GM19238 (cell line): Measurements from ENCODE around the gene CNOT4.

Source experiments
- DNase-seq: peaks from one replicate; pipeline ENCODE4 v3.0.0; 2011; ENCODE audit warnings: low spot score; ENCODE audit not compliant: insufficient read length

CNOT4 gene

DNA sequence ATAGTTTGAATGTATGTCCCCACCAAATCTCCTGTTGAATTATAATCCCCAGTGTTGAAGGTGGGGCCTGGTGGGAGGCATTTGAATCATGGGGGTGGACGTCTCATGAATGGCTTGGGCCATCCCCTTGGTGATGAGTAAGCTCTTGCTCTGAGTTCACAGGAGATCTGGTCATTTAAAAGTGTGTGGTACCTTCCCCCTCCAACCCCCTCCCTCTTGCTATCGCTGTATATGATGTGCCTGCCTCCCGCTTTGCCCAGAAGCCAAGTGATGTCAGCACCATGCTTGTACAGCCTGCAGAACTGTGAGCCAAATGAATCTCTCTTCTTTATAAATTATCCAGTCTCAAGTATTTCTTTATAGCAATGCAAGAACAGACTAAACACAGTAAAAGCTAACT lies 103.0 kb downstream of the CNOT4 start:
- no peak for DNase-seq

DNA sequence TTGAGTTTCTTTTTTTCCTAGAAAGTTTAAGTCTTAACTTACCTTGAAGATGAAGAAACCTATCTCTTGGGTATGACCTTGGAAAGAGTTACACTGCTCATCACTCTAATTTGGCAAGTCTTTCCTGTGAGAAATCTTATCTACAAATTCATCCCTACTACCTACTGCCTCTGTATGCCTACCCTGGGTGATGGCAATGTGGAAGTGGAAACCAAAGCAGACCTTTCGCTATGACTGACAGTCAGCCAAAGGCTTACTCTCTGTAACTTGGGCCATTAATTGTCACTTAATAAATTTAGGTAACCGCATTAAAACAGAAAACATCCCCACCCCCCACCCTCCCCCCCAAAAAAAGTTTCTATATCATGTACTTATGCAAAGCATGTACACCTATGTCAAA lies 103.9 kb downstream of the CNOT4 start:
- no peak for DNase-seq

DNA sequence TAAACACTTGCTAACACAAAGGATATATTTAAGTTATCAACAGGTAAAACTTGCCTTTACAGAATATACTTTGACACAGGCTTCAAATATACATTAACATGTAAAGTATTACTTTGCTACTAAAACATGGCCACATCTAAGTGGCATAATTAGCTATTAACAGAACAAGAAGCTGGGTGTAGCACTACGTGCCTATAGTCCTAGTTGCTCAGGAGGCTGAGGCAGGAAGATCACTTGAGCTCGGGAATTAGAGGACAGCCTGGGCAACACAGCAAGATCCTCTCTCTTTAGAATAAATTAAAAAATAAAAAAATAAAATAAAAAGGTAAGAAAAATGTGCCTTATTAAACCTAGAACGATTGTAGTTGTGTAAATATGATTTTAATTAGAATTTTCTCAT lies 106.6 kb downstream of the CNOT4 start:
- no peak for DNase-seq

DNA sequence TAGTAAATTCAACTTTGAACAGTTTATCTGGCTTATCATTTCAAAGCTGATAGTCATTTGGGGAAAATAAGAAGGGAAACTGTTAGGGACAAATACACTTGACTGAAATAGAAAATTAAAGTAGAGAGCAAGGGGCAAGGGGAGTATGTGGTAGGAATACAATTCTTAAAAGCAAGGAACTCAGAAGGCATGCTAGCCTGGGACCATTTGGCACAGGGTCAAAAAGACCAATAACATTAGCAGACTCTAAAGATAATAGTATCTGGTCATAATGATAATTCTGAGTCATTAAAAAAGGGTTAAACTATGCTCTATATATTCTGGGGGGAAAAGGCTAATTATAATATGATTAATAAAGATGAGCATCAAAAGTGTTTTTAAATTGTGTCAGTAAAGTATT lies 112.2 kb downstream of the CNOT4 start:
- no peak for DNase-seq

DNA sequence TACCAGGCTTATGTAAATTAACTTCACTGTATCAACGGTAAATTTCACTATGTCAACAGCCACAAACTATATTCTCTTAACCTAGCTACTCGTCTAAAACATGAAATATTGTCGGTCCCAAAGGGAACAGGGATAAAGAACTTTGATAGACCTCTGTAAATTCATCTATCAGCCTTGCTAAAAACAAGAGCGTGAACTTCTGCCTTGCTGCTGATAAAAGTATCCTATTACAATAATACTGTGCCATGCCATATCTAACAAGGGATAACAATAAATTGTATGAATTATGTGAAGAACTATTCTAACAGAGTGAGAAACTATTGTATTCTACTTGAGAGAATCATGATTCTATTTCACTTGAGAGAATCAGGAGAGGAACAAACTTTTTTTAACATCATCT lies 117.2 kb downstream of the CNOT4 start:
- no peak for DNase-seq

DNA sequence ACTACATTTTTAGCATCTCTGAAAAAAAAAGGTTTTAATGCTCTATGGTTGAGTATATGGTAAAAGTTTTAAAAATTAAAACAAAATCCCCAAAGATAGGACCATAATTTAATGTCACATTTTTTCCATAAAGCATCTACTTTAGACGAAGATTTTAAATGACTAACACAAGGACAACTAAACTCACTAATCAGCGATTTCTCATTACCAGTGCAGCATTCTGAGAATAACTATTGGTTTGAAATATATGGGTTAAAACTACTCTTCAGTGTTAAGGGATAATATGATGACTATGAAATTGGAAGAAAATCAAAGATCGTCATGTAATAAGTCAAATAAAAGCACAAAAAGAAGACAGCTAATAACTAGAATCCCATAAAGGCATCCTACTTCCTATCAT lies 118.4 kb downstream of the CNOT4 start:
- DNase-seq = no peak

DNA sequence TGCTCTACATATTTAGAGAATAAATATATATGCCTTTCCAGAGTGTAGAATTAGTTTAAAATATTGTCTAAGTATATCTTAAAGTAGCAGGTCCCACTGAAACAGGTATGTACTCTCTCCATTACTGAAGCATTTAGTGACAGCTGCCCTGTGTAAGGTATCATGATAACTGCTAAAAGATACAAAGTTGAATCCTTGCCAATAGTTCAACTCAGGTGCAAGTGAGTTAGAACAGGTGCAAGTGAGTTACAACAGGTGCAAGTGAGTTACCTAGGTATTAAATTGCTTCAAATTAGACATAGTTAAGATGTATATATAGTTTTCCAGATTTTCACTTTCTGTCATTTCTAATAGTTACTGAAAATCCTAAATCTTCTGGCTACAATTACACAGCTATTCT lies 119.1 kb downstream of the CNOT4 start:
- DNase-seq = no peak

DNA sequence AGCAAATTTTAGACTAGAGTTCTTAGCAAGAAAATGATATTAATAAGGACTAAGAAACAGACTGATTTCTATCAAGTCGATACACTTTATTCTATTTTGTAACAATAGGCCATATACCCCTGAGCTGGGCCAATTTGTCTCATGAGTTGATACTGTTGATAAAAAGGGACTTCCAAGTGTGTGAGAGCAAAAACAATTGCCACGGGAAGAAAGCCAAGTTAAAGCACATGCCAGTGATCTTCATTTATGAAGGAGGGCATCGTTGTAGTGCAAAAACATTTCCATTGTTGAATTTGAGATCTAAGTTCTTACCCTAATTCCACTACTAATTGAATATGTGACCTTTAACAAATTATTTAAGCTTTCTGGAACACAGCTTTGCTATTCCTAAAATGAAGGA lies 119.9 kb downstream of the CNOT4 start:
- DNase-seq = no peak

DNA sequence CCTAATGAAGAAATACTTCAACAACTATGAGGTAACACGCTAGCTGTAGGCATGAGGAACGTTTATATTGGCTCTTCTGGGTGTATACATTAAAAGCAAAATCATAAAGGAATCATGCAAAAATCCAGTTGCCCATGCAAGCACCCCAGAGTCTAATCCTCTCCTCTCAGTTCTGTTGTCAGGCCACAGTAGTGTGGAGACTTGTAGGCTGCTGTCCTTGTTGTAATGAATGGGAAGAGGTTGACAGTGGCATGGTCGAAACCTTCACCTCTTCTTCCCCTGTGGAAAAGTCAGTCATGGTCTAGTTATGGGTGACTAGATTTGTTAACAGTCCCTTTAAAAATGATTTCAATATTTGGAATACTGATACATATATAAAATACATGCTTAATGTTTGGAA lies 121.3 kb downstream of the CNOT4 start:
- DNase-seq = no peak

DNA sequence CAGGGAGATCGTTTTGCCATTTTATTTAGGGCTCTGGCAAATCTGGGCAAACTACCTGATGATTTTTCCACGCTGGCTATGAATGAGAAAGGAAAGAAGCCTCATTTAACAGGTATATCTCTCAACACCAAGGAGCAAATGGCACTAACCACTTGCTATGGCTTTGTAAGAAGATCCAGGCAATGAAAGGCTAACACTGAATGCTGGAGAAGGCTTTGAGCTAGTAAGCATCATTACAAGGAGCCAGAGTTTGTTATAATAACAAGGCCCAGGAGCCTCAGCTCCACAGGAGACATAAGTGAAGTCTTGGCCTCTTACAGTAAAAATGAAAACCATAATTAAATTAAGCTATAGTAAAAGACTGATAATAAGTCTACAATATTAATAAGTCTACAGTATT lies 123.1 kb downstream of the CNOT4 start:
- no peak for DNase-seq

DNA sequence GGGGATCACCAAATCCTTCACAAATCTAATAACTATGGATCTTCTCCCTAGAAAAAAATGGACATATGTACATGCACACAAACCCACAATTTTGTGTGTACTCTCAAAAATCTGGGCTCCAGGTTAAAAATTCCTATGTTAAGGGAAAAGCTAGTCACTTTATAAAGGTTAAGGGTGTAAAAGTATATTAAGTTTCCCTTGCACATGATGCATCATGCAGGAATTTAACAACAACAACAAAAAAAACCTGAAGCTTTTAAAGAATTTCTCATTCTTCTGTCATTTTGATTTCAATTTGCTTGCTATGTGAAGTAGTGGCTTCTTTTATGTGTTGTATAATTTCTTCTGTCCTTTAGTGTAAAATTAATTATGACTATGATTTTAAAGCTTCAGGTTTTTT lies 123.7 kb downstream of the CNOT4 start:
- DNase-seq = no peak

DNA sequence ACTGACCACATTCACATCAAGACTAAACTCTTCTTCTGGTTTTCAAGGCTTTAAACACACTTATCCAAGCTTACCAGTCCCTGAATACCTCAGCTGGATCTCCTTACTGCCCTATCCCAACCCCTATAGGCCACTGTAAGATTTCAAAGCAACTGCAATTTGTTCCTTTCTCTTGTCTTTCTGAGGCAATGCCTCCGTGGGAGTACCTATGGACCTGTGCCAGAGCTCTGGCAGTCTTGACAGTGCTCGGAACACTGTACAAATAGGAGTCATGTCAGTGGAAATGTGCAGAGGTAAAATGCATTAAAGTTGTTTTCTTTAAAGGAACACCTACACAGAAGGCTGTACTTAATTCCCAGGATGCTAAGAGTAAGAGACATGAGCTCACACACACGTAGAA lies 124.7 kb downstream of the CNOT4 start:
- DNase-seq = no peak

DNA sequence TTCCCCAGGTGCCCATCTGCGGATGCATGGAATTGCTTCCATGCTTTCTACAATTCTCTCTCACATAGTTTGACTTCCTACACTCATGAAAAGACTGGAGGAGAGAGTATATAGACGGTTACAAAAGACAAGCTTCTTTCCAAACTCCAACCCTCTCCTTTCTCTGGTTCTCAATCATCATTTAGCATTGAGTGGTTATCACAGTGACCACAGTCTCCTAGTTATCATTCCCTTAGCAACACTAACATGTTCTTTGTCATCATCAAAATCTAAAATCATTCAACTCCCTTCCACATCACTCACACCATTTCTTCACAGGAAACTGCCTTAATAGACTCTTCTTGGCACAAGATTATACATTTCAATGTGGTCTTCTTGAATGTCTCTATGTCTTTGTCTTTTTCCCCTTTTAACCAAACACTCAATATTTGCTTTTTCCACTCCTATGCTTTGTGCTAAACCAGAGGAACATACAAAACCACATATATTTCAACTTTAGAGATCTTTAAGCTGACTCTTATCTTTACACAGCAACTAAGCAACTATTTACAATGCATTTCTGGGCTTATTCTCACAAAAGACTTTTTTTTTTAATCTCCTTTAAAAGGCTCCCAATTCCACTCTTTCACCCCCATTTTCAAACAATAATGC lies 126.3 kb downstream of the CNOT4 start:
- DNase-seq = no peak

DNA sequence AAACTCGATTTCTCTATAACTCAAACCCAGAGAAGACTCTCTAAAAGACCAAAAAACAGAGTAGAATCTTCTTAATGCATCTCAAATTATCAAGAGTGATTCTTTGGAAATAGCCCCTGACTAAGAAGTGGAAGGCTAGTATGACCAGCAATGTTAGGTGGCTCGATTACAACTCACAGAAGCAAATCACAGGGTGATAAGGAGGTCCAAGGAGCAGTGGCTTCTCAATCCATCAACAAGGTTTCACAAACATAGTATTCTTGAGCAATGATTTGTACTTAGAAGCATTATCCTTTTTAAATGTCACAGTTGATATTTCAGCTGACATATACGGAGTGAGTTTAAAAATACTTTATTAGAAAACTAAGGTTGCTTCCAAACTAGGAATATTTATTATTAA lies 127.7 kb downstream of the CNOT4 start:
- DNase-seq = no peak

DNA sequence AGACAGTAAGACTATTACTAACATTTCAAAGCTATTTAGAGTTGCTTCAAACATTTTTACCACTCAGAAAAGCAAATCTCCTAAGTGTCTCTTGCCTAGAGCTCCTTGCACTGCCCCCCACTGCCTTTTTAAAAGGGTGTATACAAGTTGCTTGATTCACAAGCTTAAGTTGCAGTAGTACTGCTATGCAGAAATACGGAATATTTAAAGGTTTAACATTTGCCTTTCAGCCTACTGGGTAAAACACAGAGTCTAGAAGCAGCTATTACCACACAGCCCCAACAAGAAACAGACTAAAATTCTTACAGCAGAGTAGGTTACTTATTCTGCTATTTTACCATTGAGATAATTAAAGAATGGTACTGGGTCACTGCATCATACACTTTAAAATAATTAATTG lies 128.5 kb downstream of the CNOT4 start:
- DNase-seq = no peak

DNA sequence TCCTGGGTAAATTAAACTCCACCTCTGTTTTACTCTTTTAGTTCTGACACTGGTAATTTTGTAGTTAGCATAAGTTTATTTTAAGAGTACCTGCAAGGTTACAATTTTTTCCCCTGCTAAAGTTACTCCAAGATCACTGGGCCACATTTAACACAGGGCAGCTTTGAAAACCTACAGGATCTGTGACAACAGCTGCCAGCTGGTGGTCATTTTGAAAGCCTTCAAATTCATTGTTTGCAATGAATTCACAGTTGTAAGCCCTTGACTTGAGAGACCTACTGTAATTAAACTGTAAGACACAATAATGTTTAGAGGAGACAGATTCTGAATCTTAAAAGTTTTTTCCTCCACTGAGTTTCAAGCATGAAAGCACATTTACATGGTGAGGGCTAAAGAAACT lies 129.6 kb downstream of the CNOT4 start:
- DNase-seq = no peak

DNA sequence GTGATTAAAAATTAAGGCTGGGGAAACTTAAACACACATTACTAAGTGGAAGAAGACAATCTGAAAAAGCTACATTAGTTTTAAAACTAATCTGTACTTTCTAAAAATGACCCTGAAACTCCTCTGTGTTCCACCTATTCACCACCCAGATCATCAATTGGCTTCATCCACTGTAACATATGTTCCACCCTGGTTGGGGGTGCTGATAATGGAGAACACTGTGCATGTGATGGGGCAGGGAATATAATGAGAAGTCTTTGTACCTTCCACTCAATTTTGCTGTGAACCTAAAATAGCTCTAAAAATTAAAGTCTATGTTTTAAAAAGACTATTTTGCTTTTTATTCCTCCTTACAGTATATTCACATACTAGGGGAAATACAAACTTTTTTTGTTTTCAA lies 132.7 kb downstream of the CNOT4 start:
- no peak for DNase-seq

DNA sequence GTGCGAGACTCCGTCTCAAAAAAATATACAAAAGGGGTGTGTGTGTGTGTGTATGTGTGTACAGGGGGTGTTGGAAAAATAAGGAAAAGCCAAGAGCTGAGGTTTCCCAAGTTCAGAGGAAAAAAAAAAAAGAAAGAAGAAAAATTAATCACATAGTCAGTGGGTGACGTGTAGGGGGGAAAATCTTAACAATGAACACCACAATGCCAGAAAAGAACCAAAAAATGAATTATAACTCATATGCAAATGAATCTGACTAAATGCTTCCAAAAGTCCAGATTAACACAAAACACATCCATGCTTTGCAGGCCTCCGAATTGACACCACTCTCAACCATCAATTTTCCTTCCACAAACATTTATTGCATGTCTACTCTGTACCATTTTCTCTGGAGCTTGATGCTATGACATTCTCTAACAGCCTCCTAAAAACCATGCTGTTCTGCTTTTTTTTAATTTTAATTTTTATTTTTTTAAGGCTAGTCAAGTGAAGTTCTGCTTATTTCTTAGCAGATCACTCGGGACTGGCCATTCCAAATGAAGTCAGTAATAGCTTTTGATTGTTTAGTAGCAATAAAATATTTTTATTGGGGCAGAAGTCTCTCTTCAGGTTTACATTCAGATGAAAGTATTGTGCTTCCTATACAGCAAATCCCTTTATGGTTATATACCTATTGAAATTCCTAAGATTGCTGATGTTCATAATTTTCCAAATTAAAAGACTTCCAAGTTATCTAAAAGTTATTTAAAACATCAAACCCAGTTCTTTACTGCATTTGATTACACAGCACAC lies 133.8 kb downstream of the CNOT4 start:
- no peak for DNase-seq

DNA sequence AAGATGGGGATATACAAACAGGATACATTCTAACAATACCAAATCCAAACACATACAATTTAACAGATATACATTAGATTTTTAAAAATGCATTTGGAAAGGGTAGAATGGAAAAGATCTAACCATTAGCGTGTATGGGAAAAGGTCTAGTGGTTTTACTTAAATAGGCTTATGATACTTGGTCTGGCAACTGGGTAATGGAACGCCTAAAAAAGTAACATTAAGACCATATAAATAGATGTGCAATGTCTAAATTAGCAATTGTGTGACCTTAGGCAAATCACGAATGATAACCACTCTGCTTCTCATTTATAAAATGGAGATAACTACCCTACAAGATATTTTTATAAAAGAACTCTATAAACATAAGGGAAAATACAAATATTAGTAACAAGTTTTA lies 135.2 kb downstream of the CNOT4 start:
- DNase-seq = no peak

DNA sequence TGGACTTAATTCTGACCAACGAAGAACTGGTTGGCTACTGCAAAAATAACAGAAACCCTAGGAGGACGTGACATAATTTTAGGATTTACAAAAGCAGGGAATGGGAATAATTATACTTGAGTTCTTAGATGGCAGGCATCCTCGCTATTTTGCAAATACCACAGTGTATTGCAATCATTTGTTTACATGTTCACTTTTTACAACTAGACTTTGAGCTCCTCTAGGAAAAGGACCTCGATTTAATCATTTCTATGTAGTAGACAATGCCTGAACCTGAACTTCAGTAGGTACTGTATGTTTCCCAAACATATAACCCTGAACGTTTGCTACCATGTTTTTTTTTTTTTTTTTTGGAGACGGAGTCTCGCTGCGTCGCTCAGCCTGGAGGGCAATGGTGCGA lies 137.7 kb downstream of the CNOT4 start:
- DNase-seq = no peak

DNA sequence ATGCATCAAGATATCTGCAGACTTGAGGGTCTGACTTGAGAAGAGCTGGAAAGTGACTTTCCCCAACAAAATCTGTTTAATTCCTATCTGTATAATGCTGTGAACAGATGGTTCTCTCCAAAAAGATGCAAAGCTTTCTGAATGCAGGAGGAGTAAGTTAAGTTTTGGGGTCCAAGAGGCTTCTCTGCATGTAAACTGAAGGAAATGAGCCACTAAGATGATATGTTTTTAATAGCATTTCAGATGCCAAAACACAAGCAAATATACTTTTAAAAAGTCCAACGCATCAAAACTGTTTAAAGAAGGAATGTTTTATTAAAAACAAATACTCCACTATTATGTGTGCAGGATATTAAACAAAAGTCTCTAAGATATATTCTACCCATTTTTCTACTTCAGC lies 139.2 kb downstream of the CNOT4 start:
- no peak for DNase-seq

DNA sequence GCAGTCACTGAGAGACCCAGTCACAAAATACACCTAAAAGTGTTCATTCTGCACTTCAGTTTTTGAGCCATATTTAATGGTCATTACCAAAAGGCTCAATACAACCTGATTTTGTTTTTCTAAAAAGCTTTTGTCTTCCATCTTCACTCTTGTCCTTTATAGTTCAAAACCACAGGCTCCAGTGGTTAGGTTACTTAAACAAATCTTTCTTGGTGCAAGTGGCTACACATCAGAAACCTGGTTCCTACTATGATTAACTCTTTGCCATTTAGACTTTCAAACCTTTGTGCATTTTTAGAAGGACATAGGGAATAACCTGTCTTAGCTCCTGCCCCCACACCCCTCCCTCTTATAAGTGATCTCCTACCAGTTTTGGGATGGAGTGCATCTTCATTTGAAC lies 140.5 kb downstream of the CNOT4 start:
- no peak for DNase-seq

DNA sequence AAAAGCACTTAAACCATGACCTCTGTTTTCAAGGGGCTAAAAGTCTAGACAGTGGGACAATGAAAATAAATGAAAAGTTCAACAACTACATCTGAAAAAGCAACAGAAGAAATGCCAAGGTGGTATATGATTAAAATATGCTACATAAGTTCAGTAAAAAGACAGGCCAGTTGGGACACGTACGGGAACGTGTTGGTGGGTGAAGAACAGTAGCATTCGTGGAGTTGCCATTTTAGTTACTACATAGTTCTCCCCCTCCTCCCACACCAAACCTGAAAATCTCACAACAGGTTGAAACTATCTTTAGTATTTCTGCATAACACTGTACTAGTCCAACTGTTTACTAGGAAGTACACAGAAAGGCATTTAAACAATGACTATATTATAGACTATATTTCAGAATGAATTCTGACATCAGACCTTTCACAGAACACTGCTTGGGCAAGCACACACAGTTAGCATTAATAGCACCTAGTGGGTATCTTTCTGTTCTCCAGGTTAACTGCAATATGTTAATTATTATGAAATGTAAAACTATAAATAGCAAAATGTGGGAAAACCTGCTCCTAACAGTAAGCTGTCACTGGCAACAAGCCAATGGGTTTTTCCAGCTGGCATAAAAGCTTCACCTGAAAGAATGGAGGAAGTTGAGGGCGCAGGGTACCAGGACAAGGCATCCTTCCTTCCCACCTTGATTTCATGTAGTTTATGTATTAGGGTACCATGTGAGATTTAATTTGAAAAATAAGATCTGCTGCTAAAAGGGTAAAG lies 141.3 kb downstream of the CNOT4 start:
- no peak for DNase-seq
